PFSK-1 (cell line): ENCODE results near the gene OBSL1.

Experiments
- FOXP2 ChIP-seq: optimal IDR thresholded peaks from 2 replicates; pipeline ENCODE3; 2011; ENCODE audit warnings: borderline replicate concordance, control low read depth, inconsistent platforms; ENCODE audit not compliant: insufficient read depth; ENCODE audit errors: extremely low read length, extremely low read depth
- POLR2AphosphoS5 ChIP-seq: IDR thresholded peaks from 2 replicates; pipeline ENCODE4 v1.6.1; 2012; ENCODE audit warnings: low read depth, mild to moderate bottlenecking, control low read depth, low read length, moderate library complexity
- SIN3A ChIP-seq: IDR thresholded peaks from 2 replicates; pipeline ENCODE4 v1.6.1; 2012; ENCODE audit warnings: mild to moderate bottlenecking, low read length, moderate library complexity, borderline replicate concordance; ENCODE audit not compliant: insufficient read depth
- TAF1 ChIP-seq: IDR thresholded peaks from 2 replicates; pipeline ENCODE4 v1.6.1; 2012; ENCODE audit warnings: low read length, control low read depth, borderline replicate concordance; ENCODE audit not compliant: insufficient read depth
- TF ChIP-seq, protein P1 (sequence below), 2 experiments: IDR thresholded peaks; 2 replicates each; pipeline versions ENCODE4 v1.6.1 to v1.8.0; 2011 to 2012; ENCODE audit warnings: low read depth in 2 of 2, low read length in 2 of 2, control low read depth in 1 of 2, inconsistent platforms in 1 of 2, mild to moderate bottlenecking in 1 of 2, moderate library complexity in 1 of 2; ENCODE audit not compliant: insufficient read depth in 1 of 2

- TF ChIP-seq SIN3A (no peak), POLR2AphosphoS5 (no peak), TAF1 (no peak), FOXP2 (no peak)
- TF ChIP-seq, protein P1, sequence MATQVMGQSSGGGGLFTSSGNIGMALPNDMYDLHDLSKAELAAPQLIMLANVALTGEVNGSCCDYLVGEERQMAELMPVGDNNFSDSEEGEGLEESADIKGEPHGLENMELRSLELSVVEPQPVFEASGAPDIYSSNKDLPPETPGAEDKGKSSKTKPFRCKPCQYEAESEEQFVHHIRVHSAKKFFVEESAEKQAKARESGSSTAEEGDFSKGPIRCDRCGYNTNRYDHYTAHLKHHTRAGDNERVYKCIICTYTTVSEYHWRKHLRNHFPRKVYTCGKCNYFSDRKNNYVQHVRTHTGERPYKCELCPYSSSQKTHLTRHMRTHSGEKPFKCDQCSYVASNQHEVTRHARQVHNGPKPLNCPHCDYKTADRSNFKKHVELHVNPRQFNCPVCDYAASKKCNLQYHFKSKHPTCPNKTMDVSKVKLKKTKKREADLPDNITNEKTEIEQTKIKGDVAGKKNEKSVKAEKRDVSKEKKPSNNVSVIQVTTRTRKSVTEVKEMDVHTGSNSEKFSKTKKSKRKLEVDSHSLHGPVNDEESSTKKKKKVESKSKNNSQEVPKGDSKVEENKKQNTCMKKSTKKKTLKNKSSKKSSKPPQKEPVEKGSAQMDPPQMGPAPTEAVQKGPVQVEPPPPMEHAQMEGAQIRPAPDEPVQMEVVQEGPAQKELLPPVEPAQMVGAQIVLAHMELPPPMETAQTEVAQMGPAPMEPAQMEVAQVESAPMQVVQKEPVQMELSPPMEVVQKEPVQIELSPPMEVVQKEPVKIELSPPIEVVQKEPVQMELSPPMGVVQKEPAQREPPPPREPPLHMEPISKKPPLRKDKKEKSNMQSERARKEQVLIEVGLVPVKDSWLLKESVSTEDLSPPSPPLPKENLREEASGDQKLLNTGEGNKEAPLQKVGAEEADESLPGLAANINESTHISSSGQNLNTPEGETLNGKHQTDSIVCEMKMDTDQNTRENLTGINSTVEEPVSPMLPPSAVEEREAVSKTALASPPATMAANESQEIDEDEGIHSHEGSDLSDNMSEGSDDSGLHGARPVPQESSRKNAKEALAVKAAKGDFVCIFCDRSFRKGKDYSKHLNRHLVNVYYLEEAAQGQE (IDR thresholded peaks at IDR 0.05; ENCODE audit: insufficient read depth in 1 of 2, low read depth in 2 of 2, low read length in 2 of 2), result no peak
Measured at GRCh38 chr2:219505585-219505984, 65.8 kb downstream of the OBSL1 start.
